Caco-2 (cell line): Measurements from ENCODE around the gene PIGU. TPM values are rescaled to one million over a fixed set of nuclear protein-coding genes. Genes with fewer than 3 reads are reported as not detected.

ENCODE experiments used
- BruUV-seq: library from RNA; stranded (reverse); fragments of 400-500 nt; replicated peaks from 2 replicates; lab custom pipeline; 2021; lab: Mats Ljungman, UMichigan
- CTCF ChIA-PET: fragments of 300-600 bp; sonication (Branson Sonifier 250); formaldehyde crosslinking; loops from one replicate; lab custom pipeline; 2022; ENCODE audit warnings: antibody characterized with exemption; lab: Charles Lee
- POLR2A ChIA-PET: fragments of 300-600 bp; sonication (Branson Sonifier 250); formaldehyde crosslinking; loops from one replicate; lab custom pipeline; 2022; ENCODE audit warnings: antibody characterized with exemption; lab: Charles Lee
- DNase-seq, 2 experiments: peaks; one replicate each; pipeline versions ENCODE4 v3.0.0 to v3.0.0-alpha.2; 2020 to 2022
- H3K27me3 ChIP-seq: replicated peaks from 2 replicates; pipeline ENCODE4 v1.6.0; 2011; ENCODE audit warnings: low read length; ENCODE audit not compliant: control insufficient read depth, insufficient read depth
- H3K36me3 ChIP-seq: 2 replicates; pipeline ENCODE4 v1.5.1; 2011; ENCODE audit warnings: low read length; ENCODE audit not compliant: control insufficient read depth, insufficient read depth
- H3K4me1 ChIP-seq: fragments of 250-450 bp; sonication (Bioruptor Pico); 2 replicates; pipeline ENCODE4 v1.5.1; 2020; ENCODE audit warnings: mild to moderate bottlenecking
- H3K4me3 ChIP-seq: 2 replicates; pipeline ENCODE4 v1.5.1; 2011; ENCODE audit warnings: low read depth, mild to moderate bottlenecking, control low read depth, low read length
- H3K9me3 ChIP-seq: fragments of 250-450 bp; sonication (Bioruptor Pico); 2 replicates; pipeline ENCODE4 v1.5.1; 2020; ENCODE audit warnings: mild to moderate bottlenecking, moderate library complexity
- H3K27ac Mint-ChIP-seq: one replicate; pipeline ENCODE4 v1.8.0; 2022; ENCODE audit warnings: mixed read lengths; ENCODE audit not compliant: unreplicated experiment
- H3K27me3 Mint-ChIP-seq: one replicate; pipeline ENCODE4 v1.8.0; 2022; ENCODE audit warnings: mixed read lengths; ENCODE audit not compliant: insufficient read depth, unreplicated experiment
- H3K36me3 Mint-ChIP-seq: one replicate; pipeline ENCODE4 v1.8.0; 2022; ENCODE audit warnings: mild to moderate bottlenecking, mixed read lengths; ENCODE audit not compliant: insufficient read depth, unreplicated experiment
- H3K4me1 Mint-ChIP-seq: one replicate; pipeline ENCODE4 v1.8.0; 2022; ENCODE audit warnings: low read depth, mixed read lengths; ENCODE audit not compliant: unreplicated experiment
- H3K4me3 Mint-ChIP-seq: one replicate; pipeline ENCODE4 v1.8.0; 2022; ENCODE audit warnings: mild to moderate bottlenecking, moderate library complexity, mixed read lengths; ENCODE audit not compliant: unreplicated experiment
- H3K9me3 Mint-ChIP-seq: one replicate; pipeline ENCODE4 v1.8.0; 2022; ENCODE audit warnings: mixed read lengths; ENCODE audit not compliant: unreplicated experiment
- intact Hi-C: fragments of 100-400 bp; cut with micrococcal nuclease; formaldehyde crosslinking; loops from one replicate; pipeline ENCODE4 v1.10.0; 2022; ENCODE audit not compliant: unreplicated experiment
- total RNA-seq: library from RNA; stranded (reverse); gene quantifications from 2 replicates; pipeline ENCODE4 v1.2.3, GENCODE V29; 2022
- TF ChIP-seq, protein P1 (sequence below), 2 experiments: fragments of 200-600 bp in 1 of 2; IDR thresholded peaks; 1 replicate in 1 of 2; 2 replicates in 1 of 2; pipeline versions ENCODE4 v1.5.1 to v1.8.0; 2011 to 2022; ENCODE audit warnings: antibody characterized with exemption in 1 of 2, control low read depth in 1 of 2, inconsistent platforms in 1 of 2, low read depth in 1 of 2, low read length in 1 of 2, mild to moderate bottlenecking in 1 of 2, moderate library complexity in 1 of 2; ENCODE audit not compliant: insufficient read depth in 1 of 2, severe bottlenecking in 1 of 2, unreplicated experiment in 1 of 2

PIGU gene
- total RNA-seq, 1 experiment from 2014 or later, result 61.7 TPM

DNA sequence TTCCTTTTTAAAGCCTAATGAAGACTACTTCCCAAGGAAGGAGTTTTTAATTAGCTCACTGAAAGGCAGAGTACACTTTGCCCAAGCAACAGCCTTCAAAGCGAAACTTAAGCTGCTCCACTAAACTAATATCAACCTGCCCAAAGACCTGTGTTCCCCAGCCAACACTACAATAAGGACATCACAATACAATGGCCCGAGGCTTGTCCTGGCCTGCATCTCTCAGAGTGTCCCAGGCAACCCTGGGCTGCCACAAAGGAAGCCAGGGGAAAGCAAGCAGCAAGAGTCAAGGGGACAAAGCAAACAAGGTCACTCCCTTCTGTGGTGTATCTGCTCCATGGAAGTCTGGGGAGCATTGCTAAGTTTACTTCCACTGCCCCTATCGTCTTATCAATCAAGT, 52.3 kb downstream of the PIGU start:
- ChIA-PET POLR2A (no interaction called here), CTCF (no interaction called here)
- TF ChIP-seq, protein P1, sequence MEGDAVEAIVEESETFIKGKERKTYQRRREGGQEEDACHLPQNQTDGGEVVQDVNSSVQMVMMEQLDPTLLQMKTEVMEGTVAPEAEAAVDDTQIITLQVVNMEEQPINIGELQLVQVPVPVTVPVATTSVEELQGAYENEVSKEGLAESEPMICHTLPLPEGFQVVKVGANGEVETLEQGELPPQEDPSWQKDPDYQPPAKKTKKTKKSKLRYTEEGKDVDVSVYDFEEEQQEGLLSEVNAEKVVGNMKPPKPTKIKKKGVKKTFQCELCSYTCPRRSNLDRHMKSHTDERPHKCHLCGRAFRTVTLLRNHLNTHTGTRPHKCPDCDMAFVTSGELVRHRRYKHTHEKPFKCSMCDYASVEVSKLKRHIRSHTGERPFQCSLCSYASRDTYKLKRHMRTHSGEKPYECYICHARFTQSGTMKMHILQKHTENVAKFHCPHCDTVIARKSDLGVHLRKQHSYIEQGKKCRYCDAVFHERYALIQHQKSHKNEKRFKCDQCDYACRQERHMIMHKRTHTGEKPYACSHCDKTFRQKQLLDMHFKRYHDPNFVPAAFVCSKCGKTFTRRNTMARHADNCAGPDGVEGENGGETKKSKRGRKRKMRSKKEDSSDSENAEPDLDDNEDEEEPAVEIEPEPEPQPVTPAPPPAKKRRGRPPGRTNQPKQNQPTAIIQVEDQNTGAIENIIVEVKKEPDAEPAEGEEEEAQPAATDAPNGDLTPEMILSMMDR (IDR thresholded peaks at IDR 0.05; ENCODE audit: insufficient read depth in 1 of 2, low read depth in 1 of 2, low read length in 1 of 2, severe bottlenecking in 1 of 2, unreplicated experiment in 1 of 2), result no peak
- H3K4me1 Mint-ChIP-seq, result peaks cover 19% of the 10 kb centered on the region
- H3K36me3 ChIP-seq, result peaks cover 7% of the 10 kb centered on the region
- H3K27me3 ChIP-seq, result no peaks in the 10 kb centered on the region
- no peaks in the 10 kb centered on the region for H3K9me3 ChIP-seq
- BruUV-seq, result no TSS peak
- DNase-seq, result no peak
- peaks cover 21% of the 10 kb centered on the region for H3K4me1 ChIP-seq
- intact Hi-C loops, result loop anchor here (5.0 kb wide), 1 partner anchor 83 kb away; no protein-coding TSS in a partner anchor
- H3K27me3 Mint-ChIP-seq, result no peaks in the 10 kb centered on the region
- H3K9me3 Mint-ChIP-seq, result no peaks in the 10 kb centered on the region
- H3K36me3 Mint-ChIP-seq, result no peaks in the 10 kb centered on the region
- no peak overlapping the region for H3K27ac Mint-ChIP-seq
- H3K4me3 Mint-ChIP-seq, result no peak overlapping the region
- no peak overlapping the region for H3K4me3 ChIP-seq

- ChIA-PET CTCF (no interaction called here), POLR2A (no interaction called here)
- Mint-ChIP-seq H3K9me3 (no peaks in the 10 kb centered on the region), H3K4me1 (peaks cover 17% of the 10 kb centered on the region), H3K27ac (no peak overlapping the region), H3K4me3 (no peak overlapping the region), H3K27me3 (no peaks in the 10 kb centered on the region), H3K36me3 (no peaks in the 10 kb centered on the region)
- intact Hi-C loops, result loop anchor here (5.0 kb wide), 1 partner anchor 84 kb away; no protein-coding TSS in a partner anchor
- Histone ChIP-seq H3K4me1 (peaks cover 21% of the 10 kb centered on the region), H3K36me3 (peaks cover 7% of the 10 kb centered on the region), H3K9me3 (0 out of 2 replicates have a peak, but pooled peaks cover under 1% of the 10 kb centered on the region), H3K27me3 (no peaks in the 10 kb centered on the region), H3K4me3 (no peak overlapping the region)
- no peak for DNase-seq
- TF ChIP-seq, protein P1 (IDR thresholded peaks at IDR 0.05; ENCODE audit: insufficient read depth in 1 of 2, low read depth in 1 of 2, low read length in 1 of 2, severe bottlenecking in 1 of 2, unreplicated experiment in 1 of 2), result no peak
- BruUV-seq, result no TSS peak
Observed at GRCh38 chr20:34622821-34623451, 54.0 kb downstream of the PIGU start.

DNA sequence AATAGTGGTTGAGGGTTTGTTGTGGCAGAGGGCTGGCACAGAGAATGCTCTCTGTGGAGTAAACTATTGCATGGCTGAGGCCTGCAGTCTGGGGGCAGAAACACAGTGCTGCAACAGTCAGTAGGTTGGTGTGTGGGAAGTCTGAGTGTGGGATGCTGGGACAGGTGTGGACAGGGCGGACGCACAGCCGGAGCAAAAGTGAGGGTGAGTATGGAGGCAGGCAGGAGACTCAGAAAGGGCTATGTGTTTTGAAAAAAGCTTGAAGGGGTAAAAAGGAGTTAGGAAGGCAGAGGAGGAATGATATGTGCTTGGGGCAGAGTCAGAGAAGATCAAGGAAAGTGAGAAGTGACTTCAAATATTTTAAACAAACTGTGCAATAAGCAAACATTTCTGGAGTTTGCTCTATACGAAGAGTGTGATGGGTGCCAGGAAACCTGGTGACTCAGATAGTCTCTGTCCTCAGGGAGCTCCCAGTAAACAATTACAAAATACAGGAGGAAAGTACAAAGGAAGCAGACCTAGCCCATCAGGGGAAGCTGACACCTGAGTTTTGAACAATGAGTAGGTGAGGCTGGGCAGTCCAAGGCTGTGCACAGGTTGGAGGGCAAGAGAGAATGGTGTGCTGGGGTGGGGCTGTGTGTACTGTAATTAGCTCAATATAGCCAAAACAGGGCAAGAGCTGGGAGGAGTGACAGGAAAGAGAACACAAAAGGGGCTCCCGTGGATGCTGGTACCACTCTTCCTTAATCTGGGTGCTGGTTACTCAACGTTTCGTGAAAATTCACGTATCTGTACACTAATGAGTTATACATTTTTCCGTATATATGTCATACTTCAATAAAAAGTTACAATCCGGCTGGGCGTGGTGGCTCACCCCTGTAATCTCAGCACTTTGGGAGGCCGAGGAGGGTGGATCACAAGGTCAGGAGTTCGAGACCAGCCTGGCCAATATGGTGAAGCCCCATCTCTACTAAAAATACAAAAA, 55.2 kb downstream of the PIGU start:
- POLR2A ChIA-PET, result interaction anchor here (0.5 to 1.2 kb wide), 3 partner anchors 55 to 628 kb away, joined by 3 to 5 read pairs (median 5); partner anchors contain the start of genes PIGU and TP53INP2
- H3K36me3 ChIP-seq, result peaks cover 7% of the 10 kb centered on the region
- H3K9me3 Mint-ChIP-seq, result no peaks in the 10 kb centered on the region
- H3K4me3 ChIP-seq, result no peak overlapping the region
- peaks cover 12% of the 10 kb centered on the region for H3K4me1 Mint-ChIP-seq
- no peaks in the 10 kb centered on the region for H3K27me3 Mint-ChIP-seq
- peaks cover 12% of the 10 kb centered on the region for H3K4me1 ChIP-seq
- peak overlapping the region; percentile 3 for H3K27ac Mint-ChIP-seq
- TF ChIP-seq, protein P1 (IDR thresholded peaks at IDR 0.05; ENCODE audit: insufficient read depth in 1 of 2, low read depth in 1 of 2, low read length in 1 of 2, severe bottlenecking in 1 of 2, unreplicated experiment in 1 of 2), result no peak
- BruUV-seq, result TSS peak; percentile 31
- intact Hi-C loops, result loop anchor here (1.0 to 5.0 kb wide), 2 partner anchors 11 to 86 kb away; no protein-coding TSS in a partner anchor
- CTCF ChIA-PET, result interaction anchor here (0.6 to 1.1 kb wide), 4 partner anchors 52 to 259 kb away, joined by 3 to 4 read pairs (median 3); partner anchors contain the start of genes ITCH and TP53INP2
- H3K9me3 ChIP-seq, result peaks cover 3% of the 10 kb centered on the region; the same call in 1 of the 2 replicates
- no peak overlapping the region for H3K4me3 Mint-ChIP-seq
- no peaks in the 10 kb centered on the region for H3K27me3 ChIP-seq
- H3K36me3 Mint-ChIP-seq, result no peaks in the 10 kb centered on the region
- peak; percentile 65 to 74 for DNase-seq
